Activated CD4-positive, alpha-beta T cell treated with anti-CD3 and anti-CD28 coated beads, Interleukin-10, Interleukin-2, amounts not matched to agents 100 ng/mL and 50 ng/mL, durations not matched to agents 16 hours and 8 hours (primary cell): Measurements from ENCODE around the gene GOPC.

ENCODE experiments used
- DNase-seq: peaks from one replicate; pipeline ENCODE4 v3.0.0-alpha.2; 2020

The GOPC gene

DNA sequence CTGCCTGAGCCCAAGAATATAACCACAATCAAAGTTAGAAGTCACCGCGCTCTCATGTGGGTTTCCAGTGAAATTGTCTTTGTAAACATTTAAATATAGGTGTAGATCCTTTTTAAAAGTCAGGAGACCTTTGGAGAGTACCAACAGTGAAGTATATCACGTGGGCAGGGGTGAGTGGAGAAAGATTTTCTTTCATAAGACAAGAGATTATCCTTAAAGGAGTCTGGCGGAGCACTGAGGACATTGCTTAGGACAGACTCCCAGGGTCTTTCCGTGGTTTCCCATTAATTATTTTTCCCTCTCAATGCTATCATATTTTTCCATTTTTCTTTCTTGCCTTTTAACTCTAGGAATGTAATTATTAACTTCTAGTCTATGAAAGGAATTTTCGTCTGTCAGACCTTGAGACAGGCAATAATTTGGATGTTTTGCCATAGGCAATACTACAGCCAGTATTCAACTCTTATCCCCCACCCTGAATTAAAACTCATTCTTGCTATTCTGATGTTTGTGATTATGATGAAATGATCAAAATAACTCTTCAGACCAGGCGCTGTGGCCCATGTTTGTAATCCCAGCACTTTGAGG lies 88.4 kb downstream of the GOPC start:
- no peak for DNase-seq

DNA sequence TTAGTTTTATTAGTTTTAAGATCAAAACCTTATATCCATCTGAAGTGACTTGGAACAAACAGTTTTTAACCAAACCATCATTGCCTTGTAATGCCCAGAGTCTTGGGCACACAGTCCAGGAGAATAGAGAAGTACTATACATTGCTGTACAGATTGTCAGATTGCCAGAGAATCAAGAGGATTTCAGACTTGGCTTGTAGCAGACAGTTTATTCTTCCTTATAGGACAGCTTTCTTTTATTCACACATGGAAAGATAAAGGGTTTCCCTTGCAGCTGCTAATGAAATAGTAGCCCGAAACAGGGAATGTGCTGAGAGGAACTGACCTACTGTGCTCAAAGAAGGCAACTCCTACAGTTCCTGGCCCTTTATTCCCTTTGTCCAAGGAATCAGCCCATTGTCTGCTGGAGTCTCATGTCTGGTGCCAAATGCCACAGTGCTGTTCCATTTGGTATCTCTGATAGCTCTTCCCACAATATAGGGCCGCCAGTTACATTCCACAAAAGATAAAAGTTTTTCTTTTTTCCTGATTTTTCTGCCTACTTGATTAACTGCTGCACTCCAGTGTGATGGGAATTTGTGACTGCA lies 89.2 kb downstream of the GOPC start:
- no peak for DNase-seq

DNA sequence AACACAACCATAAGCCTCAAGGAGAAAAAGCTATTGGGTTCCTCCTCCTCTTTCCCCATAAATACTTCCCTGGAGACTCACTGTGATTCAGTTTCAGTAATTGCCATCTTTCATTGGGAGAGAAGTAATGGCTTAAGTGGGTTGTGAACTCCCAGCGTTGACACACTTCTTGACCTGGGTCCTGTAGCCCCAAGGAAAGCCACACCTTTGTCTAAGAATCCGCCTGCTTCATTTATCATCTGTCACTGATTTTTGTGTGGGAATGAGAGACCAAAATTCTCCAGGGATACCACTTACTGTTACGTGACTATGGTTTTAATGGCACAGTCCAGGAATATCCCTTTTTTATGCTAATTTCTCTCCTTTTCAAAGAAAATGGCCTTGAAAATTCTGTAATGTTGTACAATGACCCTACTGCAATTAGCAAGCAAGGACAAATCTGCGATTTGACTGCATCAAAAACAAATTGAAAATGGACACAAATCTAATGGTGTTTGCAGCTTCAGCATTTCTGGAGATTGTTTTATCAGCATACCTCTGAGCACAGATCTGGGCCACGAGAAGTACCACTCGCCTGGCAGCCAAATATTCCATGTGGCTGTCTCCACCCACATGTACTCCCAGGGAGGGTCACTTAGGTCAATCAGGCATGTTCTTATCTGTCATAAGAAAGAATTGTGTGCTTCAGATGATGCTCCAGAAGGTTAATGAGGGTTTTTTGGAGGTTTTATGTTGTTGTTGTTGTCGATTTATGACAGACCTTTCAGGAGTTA lies 90.1 kb downstream of the GOPC start:
- no peak for DNase-seq
